Karpas-422 (cell line): ENCODE data around the gene GYS1. TPM values are rescaled to one million over a fixed set of nuclear protein-coding genes. Genes with fewer than 3 reads are reported as not detected.
"Not testable (repeated sequence)": the region's sequence is repeated elsewhere in the genome, so short reads cannot be mapped to it uniquely, and the experiment has no call there.

ENCODE experiments used
- DNase-seq: peaks from one replicate; pipeline ENCODE4 v3.0.0-alpha.2; 2015
- H2AFZ ChIP-seq: fragments of 200-600 bp; sonication (generic); 2 replicates; pipeline ENCODE4 v1.6.1; 2014; ENCODE audit warnings: antibody characterized with exemption, low read length, mixed read lengths
- H3K27ac ChIP-seq: fragments of 200-600 bp; sonication (generic); 2 replicates; pipeline ENCODE4 v1.5.1; 2014; ENCODE audit warnings: mild to moderate bottlenecking, low read length, moderate library complexity
- H3K27me3 ChIP-seq: fragments of 200-600 bp; sonication (generic); 2 replicates; pipeline ENCODE4 v1.6.1; 2014; ENCODE audit warnings: low read length, mixed read lengths
- H3K36me3 ChIP-seq: fragments of 200-600 bp; sonication (generic); 2 replicates; pipeline ENCODE4 v1.6.1; 2014; ENCODE audit warnings: low read length, mixed read lengths; ENCODE audit not compliant: insufficient read depth
- H3K4me1 ChIP-seq: fragments of 200-600 bp; sonication (generic); 2 replicates; pipeline ENCODE4 v1.6.1; 2014; ENCODE audit warnings: mild to moderate bottlenecking, low read length, mixed read lengths
- H3K4me2 ChIP-seq: fragments of 200-600 bp; sonication (generic); 2 replicates; pipeline ENCODE4 v1.6.1; 2014; ENCODE audit warnings: low read length, low read depth, mild to moderate bottlenecking; ENCODE audit not compliant: poor library complexity, severe bottlenecking
- H3K4me3 ChIP-seq: fragments of 200-600 bp; sonication (generic); 2 replicates; pipeline ENCODE4 v1.5.1; 2014; ENCODE audit warnings: mild to moderate bottlenecking, antibody characterized with exemption, low read length, mixed read lengths
- H3K79me2 ChIP-seq: fragments of 200-600 bp; sonication (generic); 2 replicates; pipeline ENCODE4 v1.6.1; 2014; ENCODE audit warnings: mild to moderate bottlenecking, low read length, mixed read lengths
- H3K9ac ChIP-seq: fragments of 200-600 bp; sonication (generic); 2 replicates; pipeline ENCODE4 v1.6.0; 2014; ENCODE audit warnings: low read length
- H3K9me2 ChIP-seq: fragments of 200-600 bp; sonication (generic), shearing (Covaris generic); replicated peaks from 2 replicates; pipeline ENCODE4 v1.6.0; 2014; ENCODE audit warnings: mild to moderate bottlenecking, low read length, moderate library complexity; ENCODE audit not compliant: insufficient read depth
- H3K9me3 ChIP-seq: fragments of 300-700, 200-600 bp; sonication (generic); 2 replicates; pipeline ENCODE4 v1.6.1; 2014; ENCODE audit warnings: low read length, mixed read lengths
- H4K20me1 ChIP-seq: fragments of 200-600 bp; sonication (generic); 2 replicates; pipeline ENCODE4 v1.6.1; 2014; ENCODE audit warnings: mild to moderate bottlenecking, antibody characterized with exemption, low read length, low read depth; ENCODE audit not compliant: insufficient read depth
- total RNA-seq: library from RNA; depleted of rRNA; stranded (reverse); fragments of >200 nt; shearing (Covaris generic); gene quantifications from 2 replicates; pipeline ENCODE4 v1.2.3, GENCODE V29; 2014; ENCODE audit warnings: low replicate concordance; rRNA removed

The GYS1 gene
- 39.0 and 42.6 TPM in 2 replicates for total RNA-seq

DNA sequence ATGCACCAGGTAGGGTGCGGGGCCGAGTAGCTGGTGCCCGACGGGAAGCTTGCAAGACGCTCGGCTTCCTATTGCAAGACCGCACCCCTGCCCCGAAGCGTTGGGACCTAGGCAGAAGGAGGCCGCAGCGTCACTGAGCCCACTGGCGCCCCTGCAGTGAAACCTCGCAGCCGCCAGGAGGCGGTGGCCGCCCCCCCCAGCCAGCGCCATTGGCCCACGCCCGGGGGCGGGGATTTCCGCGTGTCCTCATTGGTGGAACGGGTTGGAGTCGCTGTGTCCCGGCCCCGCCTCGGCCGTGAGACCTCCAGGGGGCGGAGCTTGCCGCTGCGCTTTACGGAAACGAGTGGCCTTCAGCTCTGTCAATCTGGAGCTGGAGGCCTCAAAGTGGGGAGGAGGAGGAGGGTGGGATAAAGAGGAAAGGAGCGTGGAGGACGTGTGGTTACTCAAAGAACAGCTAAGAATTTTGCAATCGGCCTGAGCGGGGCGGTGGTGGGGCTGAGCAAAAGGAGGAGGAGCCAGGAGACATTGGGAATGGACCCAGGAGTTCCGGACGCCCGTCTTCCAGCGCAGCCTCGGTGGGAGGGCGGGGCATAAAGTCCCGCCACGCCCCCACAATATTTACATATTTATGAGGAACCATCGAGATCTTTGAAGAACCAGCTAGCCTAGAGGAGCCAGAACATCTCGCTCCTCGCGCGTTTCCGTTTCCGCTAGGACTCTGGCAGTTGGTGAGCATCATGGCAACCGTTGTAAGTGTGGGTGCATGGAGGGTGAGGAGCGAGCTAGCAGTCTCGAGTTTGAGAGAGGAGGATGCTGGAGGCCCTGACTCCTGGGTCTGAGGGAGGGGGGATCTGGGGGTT is at the start of gene GYS1, which contains the start of gene RUVBL2:
Gene GYS1, minus strand, starts transcription at position 135 of the 860 bp plus-strand sequence. CDS start 197 bp downstream, outside the sequence.
Gene RUVBL2, plus strand, starts transcription at position 713 of the 860 bp plus-strand sequence. Its CDS starts 25 bp downstream, at position 738.
- Histone ChIP-seq H3K4me3 (peak within 1 kb of the TSS; percentile 87), H3K9me2 (no peaks in the 10 kb centered on the region), H2AFZ (peak within 1 kb of the TSS; percentile 33; the same call in 1 of the 2 replicates), H3K4me1 (peaks cover 23% of the 10 kb centered on the region), H3K27ac (peak within 1 kb of the TSS; percentile 76), H3K4me2 (peak within 1 kb of the TSS; percentile 86), H3K9ac (peak within 1 kb of the TSS; percentile 91), H3K36me3 (no peaks in the 10 kb centered on the region), H3K79me2 (peaks cover 75% of the 10 kb centered on the region), H3K9me3 (no peaks in the 10 kb centered on the region), H3K27me3 (no peaks in the 10 kb centered on the region), H4K20me1 (peaks cover 24% of the 10 kb centered on the region)
- DNase-seq: peak; percentile 100

- H3K27me3 ChIP-seq, H3K4me2 ChIP-seq, H3K4me3 ChIP-seq, H3K36me3 ChIP-seq, DNase-seq, H3K9ac ChIP-seq, H3K9me2 ChIP-seq, H3K4me1 ChIP-seq, H3K27ac ChIP-seq, H4K20me1 ChIP-seq, H2AFZ ChIP-seq, H3K79me2 ChIP-seq, H3K9me3 ChIP-seq: not testable (repeated sequence)
These were observed 49.6 kb upstream of the GYS1 start for GRCh38 chr19:49042666-49043065.

DNA sequence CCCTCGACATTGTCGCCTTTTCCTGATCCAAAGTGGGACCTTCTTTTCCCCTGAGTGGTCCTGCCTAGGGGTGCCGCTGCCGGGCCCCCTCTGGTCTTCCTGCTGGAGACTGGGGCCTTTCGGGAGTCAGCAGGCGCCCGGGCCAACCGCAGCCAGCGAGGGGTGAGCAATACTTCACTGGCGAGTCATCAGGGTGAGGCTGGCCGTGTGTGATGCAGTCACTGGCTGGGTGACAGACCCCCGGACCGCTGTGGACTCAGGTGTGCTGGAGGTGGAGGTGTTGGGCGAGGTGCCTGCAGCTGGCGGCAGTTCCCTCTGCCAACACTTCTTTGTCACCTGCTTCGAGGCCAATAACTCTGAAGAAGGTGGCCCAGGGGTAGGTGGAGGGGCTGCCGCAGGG is 49.1 kb upstream of the GYS1 start:
- H3K9me2 ChIP-seq: no peaks in the 10 kb centered on the region
- no peaks in the 10 kb centered on the region for H3K4me1 ChIP-seq
- H3K27ac ChIP-seq: no peak overlapping the region
- DNase-seq: no peak
- no peaks in the 10 kb centered on the region for H3K27me3 ChIP-seq
- H3K4me2 ChIP-seq: no peak overlapping the region
- no peaks in the 10 kb centered on the region for H4K20me1 ChIP-seq
- H3K4me3 ChIP-seq: no peak overlapping the region
- H3K79me2 ChIP-seq: no peaks in the 10 kb centered on the region
- no peaks in the 10 kb centered on the region for H3K9me3 ChIP-seq
- no peak overlapping the region for H3K9ac ChIP-seq
- no peaks in the 10 kb centered on the region for H3K36me3 ChIP-seq
- H2AFZ ChIP-seq: no peak overlapping the region

DNA sequence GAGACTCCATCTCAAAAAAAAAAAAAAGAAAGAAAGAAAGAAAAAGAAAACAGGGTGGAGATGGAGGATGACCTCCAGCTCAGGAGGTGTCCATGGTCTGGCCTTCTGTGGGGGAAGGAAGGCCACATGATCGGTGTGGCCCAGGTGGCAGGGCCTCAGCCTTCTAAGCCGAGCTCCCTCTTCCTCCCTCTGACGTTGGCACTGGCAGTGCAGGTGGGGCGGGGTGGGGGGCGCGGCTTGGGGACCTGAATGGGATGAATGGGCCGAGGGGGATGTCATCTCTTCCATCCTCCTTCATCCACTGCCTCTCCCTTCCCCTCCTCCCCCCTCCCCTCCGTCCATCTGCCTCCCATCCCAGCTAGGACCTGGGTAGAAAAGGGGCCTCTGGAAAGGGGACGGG is 46.6 kb upstream of the GYS1 start:
- not testable (repeated sequence) for H3K4me2 ChIP-seq, H3K9me2 ChIP-seq, H3K79me2 ChIP-seq, H3K27ac ChIP-seq, H4K20me1 ChIP-seq, H3K9me3 ChIP-seq, H3K4me1 ChIP-seq, H3K4me3 ChIP-seq, H2AFZ ChIP-seq, H3K27me3 ChIP-seq, H3K36me3 ChIP-seq, H3K9ac ChIP-seq, DNase-seq

- not testable (repeated sequence) for H3K36me3 ChIP-seq, H3K9ac ChIP-seq, H3K9me2 ChIP-seq, H3K27ac ChIP-seq, H4K20me1 ChIP-seq, H3K4me1 ChIP-seq, H2AFZ ChIP-seq, H3K79me2 ChIP-seq, H3K4me3 ChIP-seq, H3K27me3 ChIP-seq, H3K9me3 ChIP-seq, DNase-seq, H3K4me2 ChIP-seq
These were observed 45.6 kb upstream of the GYS1 start for GRCh38 chr19:49038557-49039276.

- not testable (repeated sequence) for H2AFZ ChIP-seq, H3K36me3 ChIP-seq, H3K27me3 ChIP-seq, H4K20me1 ChIP-seq, H3K4me3 ChIP-seq, H3K9me2 ChIP-seq, H3K27ac ChIP-seq, H3K9ac ChIP-seq, H3K4me1 ChIP-seq, H3K9me3 ChIP-seq, H3K79me2 ChIP-seq, DNase-seq, H3K4me2 ChIP-seq
These were observed 45.0 kb upstream of the GYS1 start for GRCh38 chr19:49038111-49038510.

GRCh38 chr19:49036815-49037214 is 43.7 kb upstream of the GYS1 start, which contains the start of gene CGB1:
TSS of gene CGB1 (minus strand) at chr19:49036895. CDS start at chr19:49036711, 184 bp downstream.
- not testable (repeated sequence) for H4K20me1 ChIP-seq, H3K9me2 ChIP-seq, H3K79me2 ChIP-seq, H3K36me3 ChIP-seq, H3K4me1 ChIP-seq, H3K4me2 ChIP-seq, H3K4me3 ChIP-seq, H3K27me3 ChIP-seq, H3K27ac ChIP-seq, H3K9ac ChIP-seq, H3K9me3 ChIP-seq, H2AFZ ChIP-seq
- peak; percentile 91 for DNase-seq

- H3K4me1 ChIP-seq, H2AFZ ChIP-seq, H3K27me3 ChIP-seq, H3K79me2 ChIP-seq, H3K9me3 ChIP-seq, H3K9me2 ChIP-seq, H3K36me3 ChIP-seq, H4K20me1 ChIP-seq, H3K4me3 ChIP-seq, H3K4me2 ChIP-seq, H3K9ac ChIP-seq, H3K27ac ChIP-seq: not testable (repeated sequence)
- peak; percentile 92 for DNase-seq
These were observed 38.7 kb upstream of the GYS1 start, which contains the start of gene CGB2 for GRCh38 chr19:49031642-49032301. TSS of gene CGB2 (plus strand) at chr19:49031890. CDS start at chr19:49032096, 206 bp downstream.
